Body of pancreas (tissue), 4 donors: ENCODE results near the gene TUBGCP5.

Source experiments
- CTCF ChIP-seq, 7 experiments: fragments of 450-650 bp in 4 of 7; fragments of 200-600 bp in 3 of 7; sonication (generic) in 3 of 7; IDR thresholded peaks; one replicate each; pipeline ENCODE4 v1.5.1; 2016 to 2019; ENCODE audit warnings: antibody characterized with exemption in 7 of 7
- POLR2A ChIP-seq, 3 donors: fragments of 450-650 bp; IDR thresholded peaks; one replicate each; pipeline ENCODE4 v1.6.1; 2016; ENCODE audit warnings: antibody characterized with exemption in 3 of 3, mild to moderate bottlenecking in 2 of 3

DNA sequence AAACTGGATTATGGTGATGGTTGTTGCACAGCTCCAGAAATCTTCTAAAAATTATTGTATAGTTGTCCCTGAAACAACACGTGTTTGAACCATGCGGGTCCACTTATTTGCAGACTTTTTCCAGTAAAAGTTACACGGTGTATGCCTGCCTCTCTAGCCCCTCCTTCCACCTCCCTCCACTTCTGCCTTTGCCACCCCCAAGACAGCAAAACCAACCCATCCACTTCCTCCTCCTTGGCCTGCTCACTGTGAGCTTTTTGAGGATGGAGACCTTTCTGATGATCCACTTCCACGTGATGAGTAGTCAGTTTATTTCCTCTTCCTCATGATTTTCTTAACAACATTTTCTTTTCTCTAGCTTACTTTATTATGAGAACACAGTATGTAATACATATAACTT, 64.6 kb downstream of the TUBGCP5 start:
- no peak for TF ChIP-seq CTCF (IDR thresholded peaks at IDR 0.05)
- TF ChIP-seq POLR2A (IDR thresholded peaks at IDR 0.05) = no peak
